ENCODE results near the gene CHRNA7.

Gene CHRNA7

GRCh38 chr15:32107477-32108080 is 77.3 kb downstream of the CHRNA7 start:
- Histone ChIP-seq H3K4me3 (ENCODE audit: low read length) (no peak overlapping the region), H3K9me3 (ENCODE audit: insufficient read depth, low read depth, low read length) (no peaks in the 10 kb centered on the region), H3K36me3 (ENCODE audit: insufficient read depth, low read depth, low read length) (no peaks in the 10 kb centered on the region), H3K27ac (ENCODE audit: low read length) (no peak overlapping the region), H3K4me1 (ENCODE audit: insufficient read depth, low read length) (peaks cover 8% of the 10 kb centered on the region; the same call in 1 of the 2 replicates), H3K27me3 (ENCODE audit: insufficient read depth, low read length) (no peaks in the 10 kb centered on the region), H3K9ac (ENCODE audit: low read depth, low read length) (no peak overlapping the region)

GRCh38 chr15:32108661-32109060 is 78.3 kb downstream of the CHRNA7 start:
- H3K27me3 ChIP-seq (ENCODE audit: insufficient read depth, low read length): no peaks in the 10 kb centered on the region
- no peak overlapping the region for H3K4me3 ChIP-seq (ENCODE audit: low read length)
- peaks cover 8% of the 10 kb centered on the region; the same call in 1 of the 2 replicates for H3K4me1 ChIP-seq (ENCODE audit: insufficient read depth, low read length)
- no peak overlapping the region for H3K9ac ChIP-seq (ENCODE audit: low read depth, low read length)
- H3K27ac ChIP-seq (ENCODE audit: low read length): no peak overlapping the region
- no peaks in the 10 kb centered on the region for H3K36me3 ChIP-seq (ENCODE audit: insufficient read depth, low read depth, low read length)
- H3K9me3 ChIP-seq (ENCODE audit: insufficient read depth, low read depth, low read length): no peaks in the 10 kb centered on the region

- Histone ChIP-seq H3K4me3 (ENCODE audit: low read length) (no peak overlapping the region), H3K9ac (ENCODE audit: low read depth, low read length) (no peak overlapping the region), H3K4me1 (ENCODE audit: insufficient read depth, low read length) (peaks cover 8% of the 10 kb centered on the region; the same call in 1 of the 2 replicates), H3K27me3 (ENCODE audit: insufficient read depth, low read length) (no peaks in the 10 kb centered on the region), H3K27ac (ENCODE audit: low read length) (no peak overlapping the region), H3K36me3 (ENCODE audit: insufficient read depth, low read depth, low read length) (no peaks in the 10 kb centered on the region), H3K9me3 (ENCODE audit: insufficient read depth, low read depth, low read length) (no peaks in the 10 kb centered on the region)
Measured at GRCh38 chr15:32112101-32112500, 81.8 kb downstream of the CHRNA7 start.

GRCh38 chr15:32113224-32113623 is 82.9 kb downstream of the CHRNA7 start:
- Histone ChIP-seq H3K9me3 (ENCODE audit: insufficient read depth, low read depth, low read length) (no peaks in the 10 kb centered on the region), H3K36me3 (ENCODE audit: insufficient read depth, low read depth, low read length) (no peaks in the 10 kb centered on the region), H3K27ac (ENCODE audit: low read length) (no peak overlapping the region), H3K4me3 (ENCODE audit: low read length) (no peak overlapping the region), H3K27me3 (ENCODE audit: insufficient read depth, low read length) (no peaks in the 10 kb centered on the region), H3K9ac (ENCODE audit: low read depth, low read length) (no peak overlapping the region), H3K4me1 (ENCODE audit: insufficient read depth, low read length) (peaks cover under 1% of the 10 kb centered on the region; the same call in 1 of the 2 replicates)

- Histone ChIP-seq H3K27ac (ENCODE audit: low read length) (no peak overlapping the region), H3K36me3 (ENCODE audit: insufficient read depth, low read depth, low read length) (no peaks in the 10 kb centered on the region), H3K9me3 (ENCODE audit: insufficient read depth, low read depth, low read length) (no peaks in the 10 kb centered on the region), H3K9ac (ENCODE audit: low read depth, low read length) (no peak overlapping the region), H3K27me3 (ENCODE audit: insufficient read depth, low read length) (no peaks in the 10 kb centered on the region), H3K4me3 (ENCODE audit: low read length) (no peak overlapping the region), H3K4me1 (ENCODE audit: insufficient read depth, low read length) (no peaks in the 10 kb centered on the region; the same call in 1 of the 2 replicates)
Measured at GRCh38 chr15:32117122-32117521, 86.8 kb downstream of the CHRNA7 start.

GRCh38 chr15:32119286-32119685 is 89.0 kb downstream of the CHRNA7 start:
- H3K9me3 ChIP-seq (ENCODE audit: insufficient read depth, low read depth, low read length): no peaks in the 10 kb centered on the region
- H3K4me1 ChIP-seq (ENCODE audit: insufficient read depth, low read length): no peaks in the 10 kb centered on the region; the same call in 1 of the 2 replicates
- H3K9ac ChIP-seq (ENCODE audit: low read depth, low read length): no peak overlapping the region
- no peak overlapping the region for H3K4me3 ChIP-seq (ENCODE audit: low read length)
- H3K27ac ChIP-seq (ENCODE audit: low read length): no peak overlapping the region
- no peaks in the 10 kb centered on the region for H3K27me3 ChIP-seq (ENCODE audit: insufficient read depth, low read length)
- no peaks in the 10 kb centered on the region for H3K36me3 ChIP-seq (ENCODE audit: insufficient read depth, low read depth, low read length)

- H3K27me3 ChIP-seq (ENCODE audit: insufficient read depth, low read length): no peaks in the 10 kb centered on the region
- H3K9me3 ChIP-seq (ENCODE audit: insufficient read depth, low read depth, low read length): no peaks in the 10 kb centered on the region
- H3K36me3 ChIP-seq (ENCODE audit: insufficient read depth, low read depth, low read length): no peaks in the 10 kb centered on the region
- no peak overlapping the region for H3K27ac ChIP-seq (ENCODE audit: low read length)
- no peak overlapping the region for H3K4me3 ChIP-seq (ENCODE audit: low read length)
- H3K9ac ChIP-seq (ENCODE audit: low read depth, low read length): no peak overlapping the region
- no peaks in the 10 kb centered on the region; the same call in 1 of the 2 replicates for H3K4me1 ChIP-seq (ENCODE audit: insufficient read depth, low read length)
Measured at GRCh38 chr15:32119694-32120330, 89.5 kb downstream of the CHRNA7 start.

- Histone ChIP-seq H3K27ac (ENCODE audit: low read length) (no peak overlapping the region), H3K4me1 (ENCODE audit: insufficient read depth, low read length) (peaks cover 7% of the 10 kb centered on the region; the same call in 1 of the 2 replicates), H3K27me3 (ENCODE audit: insufficient read depth, low read length) (no peaks in the 10 kb centered on the region), H3K9ac (ENCODE audit: low read depth, low read length) (no peak overlapping the region), H3K9me3 (ENCODE audit: insufficient read depth, low read depth, low read length) (no peaks in the 10 kb centered on the region), H3K4me3 (ENCODE audit: low read length) (no peak overlapping the region), H3K36me3 (ENCODE audit: insufficient read depth, low read depth, low read length) (no peaks in the 10 kb centered on the region)
Measured at GRCh38 chr15:32120577-32121383, 90.5 kb downstream of the CHRNA7 start.

- Histone ChIP-seq H3K27me3 (ENCODE audit: insufficient read depth, low read length) (no peaks in the 10 kb centered on the region), H3K4me3 (ENCODE audit: low read length) (no peak overlapping the region), H3K9ac (ENCODE audit: low read depth, low read length) (no peak overlapping the region), H3K36me3 (ENCODE audit: insufficient read depth, low read depth, low read length) (no peaks in the 10 kb centered on the region), H3K4me1 (ENCODE audit: insufficient read depth, low read length) (peaks cover 9% of the 10 kb centered on the region; the same call in 1 of the 2 replicates), H3K27ac (ENCODE audit: low read length) (no peak overlapping the region), H3K9me3 (ENCODE audit: insufficient read depth, low read depth, low read length) (no peaks in the 10 kb centered on the region)
Measured at GRCh38 chr15:32121384-32121695, 91.0 kb downstream of the CHRNA7 start.

GRCh38 chr15:32122013-32122412 is 91.7 kb downstream of the CHRNA7 start:
- Histone ChIP-seq H3K36me3 (ENCODE audit: insufficient read depth, low read depth, low read length) (no peaks in the 10 kb centered on the region), H3K27ac (ENCODE audit: low read length) (no peak overlapping the region)

GRCh38 chr15:32123473-32123872 is 93.2 kb downstream of the CHRNA7 start:
- Histone ChIP-seq H3K36me3 (ENCODE audit: insufficient read depth, low read depth, low read length) (no peaks in the 10 kb centered on the region), H3K4me1 (ENCODE audit: insufficient read depth, low read length) (peaks cover 9% of the 10 kb centered on the region; the same call in 1 of the 2 replicates), H3K27ac (ENCODE audit: low read length) (no peak overlapping the region), H3K4me3 (ENCODE audit: low read length) (no peak overlapping the region), H3K9ac (ENCODE audit: low read depth, low read length) (no peak overlapping the region), H3K9me3 (ENCODE audit: insufficient read depth, low read depth, low read length) (no peaks in the 10 kb centered on the region), H3K27me3 (ENCODE audit: insufficient read depth, low read length) (no peaks in the 10 kb centered on the region)

More at GRCh38 chr15:32122013-32122412, 91.7 kb downstream of the CHRNA7 start:
- peaks cover 9% of the 10 kb centered on the region; the same call in 1 of the 2 replicates for H3K4me1 ChIP-seq (ENCODE audit: insufficient read depth, low read length)
- H3K27me3 ChIP-seq (ENCODE audit: insufficient read depth, low read length): no peaks in the 10 kb centered on the region
- no peaks in the 10 kb centered on the region for H3K9me3 ChIP-seq (ENCODE audit: insufficient read depth, low read depth, low read length)
- H3K4me3 ChIP-seq (ENCODE audit: low read length): no peak overlapping the region
- H3K9ac ChIP-seq (ENCODE audit: low read depth, low read length): no peak overlapping the region
